ENCODE data around the gene LIPK. TPM values are rescaled to one million over a fixed set of nuclear protein-coding genes. Genes with fewer than 3 reads are reported as not detected.

Gene LIPK
- total and polyA plus RNA-seq, 2 of the 13 experiments (the other 11 are each of a cell fraction or from before 2014, with no cell fraction given), result not detected

GRCh38 chr10:88782222-88782621 lies 76.2 kb downstream of the LIPK start (continued):
- TF ChIP-seq NONO (IDR thresholded peaks at IDR 0.05), result no peak
- TF ChIP-seq NONO (CRISPR knock-in tag; conservative IDR thresholded peaks at IDR 0.05), result no peak
- no peak for TF ChIP-seq TCF7 (IDR thresholded peaks at IDR 0.05; ENCODE audit: low read depth)
- TF ChIP-seq FOXM1 (CRISPR knock-in tag; IDR thresholded peaks at IDR 0.05), result no peak
- TF ChIP-seq PLRG1 (conservative IDR thresholded peaks at IDR 0.05), result no peak

DNA sequence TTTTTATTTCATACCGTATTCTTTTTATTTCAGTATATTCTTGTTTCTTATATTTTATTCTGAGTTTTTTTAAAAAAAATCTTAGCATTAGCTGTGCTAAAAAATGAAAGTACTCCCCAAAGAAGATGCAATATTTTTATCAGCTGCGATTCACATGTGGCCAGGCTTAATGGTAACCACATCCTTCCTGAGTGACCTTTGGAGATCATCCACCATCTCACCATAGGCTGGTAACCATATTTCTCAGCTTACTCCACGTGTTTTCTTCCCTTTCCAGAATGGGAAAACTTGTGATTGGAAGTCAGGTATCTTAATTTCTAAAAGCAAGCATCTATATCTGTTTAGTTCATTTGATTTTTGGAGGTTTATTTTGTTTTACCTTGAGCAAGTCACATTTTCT lies 77.7 kb downstream of the LIPK start:
- FAIRE-seq, result no peak
- Histone ChIP-seq H3K9ac (ENCODE audit: insufficient read depth, low read depth, low read length) (no peak overlapping the region), H3K27ac (ENCODE audit: extremely low read length, insufficient read depth, low read length) (no peak overlapping the region), H4K20me1 (ENCODE audit: insufficient read depth, low read length) (no peaks in the 10 kb centered on the region), H2AFZ (ENCODE audit: low read length) (no peak overlapping the region), H3K4me3 (replicated peaks in 1 of 3; ENCODE audit: insufficient read depth in 1 of 3, low read depth in 2 of 3, low read length in 3 of 3) (no peak overlapping the region), H3K4me1 (ENCODE audit: insufficient read depth, low read length) (no peaks in the 10 kb centered on the region), H3K27me3 (ENCODE audit: control insufficient read depth in 1 of 2, insufficient read depth in 2 of 2, low read length in 2 of 2) (no peaks in the 10 kb centered on the region), H3K79me2 (ENCODE audit: insufficient read depth, low read length) (no peaks in the 10 kb centered on the region), H3K36me3 (replicated peaks in 1 of 2; ENCODE audit: control insufficient read depth in 1 of 2, insufficient read depth in 2 of 2, low read length in 2 of 2) (no peaks in the 10 kb centered on the region), H3K9me3 (ENCODE audit: low read length) (no peaks in the 10 kb centered on the region), H3K4me2 (ENCODE audit: low read depth, low read length) (no peak overlapping the region)
- no peak for ATAC-seq
- in situ Hi-C loops (cut with HindIII; ENCODE audit: extremely low pct_ligation_motif_present, low pct_unique_long_range_greater_than_20kb) (no loop called here), intact Hi-C loops (cut with micrococcal nuclease; ENCODE audit: unreplicated experiment) (no loop called here)
- ChIA-PET POLR2A (no interaction called here), CTCF (ENCODE audit: low intra/inter-chr PET ratio, low total read pairs) (no interaction called here)
- WGBS (ENCODE audit: low lambda C conversion rate), result 32% methylated on average over 3 of the region's 3 CpGs
- no TSS peak for BruUV-seq (replicated peaks)
- DNase-seq (ENCODE audit: low spot score), result no peak
- no peak for TF ChIP-seq ZSCAN29 (CRISPR knock-in tag; conservative IDR thresholded peaks at IDR 0.05)
- TF ChIP-seq MTF2 (CRISPR knock-in tag; IDR thresholded peaks at IDR 0.05; ENCODE audit: borderline replicate concordance), result no peak
- TF ChIP-seq ZNF878 (CRISPR knock-in tag; IDR thresholded peaks at IDR 0.05), result no peak
- TF ChIP-seq PBX3 (CRISPR knock-in tag; IDR thresholded peaks at IDR 0.05; ENCODE audit: borderline replicate concordance), result no peak
- no peak for TF ChIP-seq TARDBP (CRISPR knock-in tag; IDR thresholded peaks at IDR 0.05)
- no peak for TF ChIP-seq ZNF142 (CRISPR knock-in tag; IDR thresholded peaks at IDR 0.05)
- no peak for TF ChIP-seq TFE3 (CRISPR knock-in tag; IDR thresholded peaks at IDR 0.05)
- TF ChIP-seq TBX2 (CRISPR knock-in tag; IDR thresholded peaks at IDR 0.05; ENCODE audit: borderline replicate concordance), result no peak
- TF ChIP-seq XBP1 (CRISPR knock-in tag; IDR thresholded peaks at IDR 0.05), result no peak

Data from HepG2 (cell line).